Esophagus squamous epithelium (tissue), 4 donors: ENCODE measurements around the gene DPH7.

ENCODE experiments used
- CTCF ChIP-seq, 6 experiments: fragments of 450-650 bp in 4 of 6; fragments of 200-600 bp in 2 of 6; sonication (generic) in 2 of 6; IDR thresholded peaks; one replicate each; pipeline ENCODE4 v1.5.1; 2016 to 2019; ENCODE audit warnings: antibody characterized with exemption in 6 of 6, mild to moderate bottlenecking in 4 of 6, moderate library complexity in 4 of 6
- POLR2A ChIP-seq, 4 donors: fragments of 450-650 bp; IDR thresholded peaks; one replicate each; pipeline ENCODE4 v1.6.1; 2017; ENCODE audit warnings: antibody characterized with exemption in 4 of 4, mild to moderate bottlenecking in 4 of 4, moderate library complexity in 3 of 4

GRCh38 chr9:137605121-137606004 is 26.6 kb upstream of the DPH7 start, which contains the start of gene ARRDC1:
- TF ChIP-seq POLR2A (IDR thresholded peaks at IDR 0.05): peak in 2 of 4 donors; percentile 80 to 89
- no peak for TF ChIP-seq CTCF (IDR thresholded peaks at IDR 0.05)
